Psoas muscle (tissue), 8 donors: ENCODE results near the gene SFRP5. TPM values are rescaled to one million over a fixed set of nuclear protein-coding genes. Genes with fewer than 3 reads are reported as not detected.
A peak's percentile ranks its signal among the peaks of the same experiment; 100 is the strongest.

Experiments
- ATAC-seq, 4 donors: fragments of 200-7000 bp; cut with Tn5 transposase; one replicate each; pipeline ENCODE4 v1.9.1; 2020; ENCODE audit warnings: moderate library complexity in 3 of 4, mild to moderate bottlenecking in 2 of 4
- DNase-seq, 2 donors: peaks; one replicate each; pipeline ENCODE4 v3.0.0-alpha.2; 2020
- H3K27ac ChIP-seq: fragments of 200-600 bp; one replicate; pipeline ENCODE4 v1.8.0; 2022
- H3K27me3 ChIP-seq, 3 donors: fragments of 200-600 bp in 1 of 3; one replicate each; pipeline versions ENCODE4 v1.6.1 to v1.8.0; 2013 to 2022; ENCODE audit warnings: low read length in 2 of 3, mild to moderate bottlenecking in 2 of 3, moderate library complexity in 1 of 3; ENCODE audit not compliant: insufficient read depth in 3 of 3
- H3K36me3 ChIP-seq, 2 donors: fragments of 200-600 bp in 1 of 2; one replicate each; pipeline versions ENCODE4 v1.6.1 to v1.8.0; 2013 to 2022; ENCODE audit warnings: low read depth in 1 of 2, mild to moderate bottlenecking in 1 of 2, moderate library complexity in 1 of 2; ENCODE audit not compliant: insufficient read depth in 1 of 2
- H3K4me1 ChIP-seq: fragments of 200-600 bp; one replicate; pipeline ENCODE4 v1.8.0; 2022
- H3K4me3 ChIP-seq: fragments of 200-600 bp; one replicate; pipeline ENCODE4 v1.8.0; 2022; ENCODE audit warnings: mild to moderate bottlenecking
- H3K9me3 ChIP-seq: fragments of 200-600 bp; one replicate; pipeline ENCODE4 v1.8.0; 2022
- WGBS, 3 donors: extraction: QIAGEN DNeasy Blood & Tissue Kit; methylation state at CpG; one replicate each; pipeline versions ENCODE4 v1.1.6 to v1.1.7; 2013; 5-methylcytosine and 5-hydroxymethylcytosine counted together
- intact Hi-C, 2 donors: fragments of 100-400 bp; cut with DNase I; formaldehyde crosslinking; loops; one replicate each; pipeline versions ENCODE4 v1.11.0 to v1.14.2; 2022
- polyA plus RNA-seq, 3 donors: library from polyadenylated mRNA; stranded (reverse); fragments of 200-250 nt; gene quantifications; one replicate each; pipeline ENCODE4 v1.2.3, GENCODE V29; 2013
- total RNA-seq, 4 donors: library from RNA; stranded (reverse); fragmentation: NEBNext Ultra II Directional in 2 of 4; extraction: Animal tissue kit (Norgen Biotek cat#: 25700) in 2 of 4; gene quantifications; one replicate each; pipeline versions ENCODE4 v1.2.1 to v1.2.4, GENCODE V29; 2021 to 2023
- TF ChIP-seq, protein P1 (sequence below): fragments of 200-600 bp; IDR thresholded peaks from one replicate; pipeline ENCODE4 v1.8.0; 2022; ENCODE audit warnings: antibody characterized with exemption
- donor health status: healthy with polysubstance abuse.
- donor health status: DM: no; HTN: no; CAD: no; lungs with moderate emphysema.
- donor health status: Bipolar disorder and iron deficiency.
- donor health status: healthy.
- donor health status: DM: yes; HTN: yes; CAD: no.
- donor health status: DM: no; HTN: no; CAD: no.
- donor health status: DM: no; HTN: no; CAD: no.
- donor health status: DM: yes; HTN: yes; CAD: no.

SFRP5 gene
- total and polyA plus RNA-seq, 7 donors: 0.16 to 0.73 (median 0.47) TPM; not detected in 2

DNA sequence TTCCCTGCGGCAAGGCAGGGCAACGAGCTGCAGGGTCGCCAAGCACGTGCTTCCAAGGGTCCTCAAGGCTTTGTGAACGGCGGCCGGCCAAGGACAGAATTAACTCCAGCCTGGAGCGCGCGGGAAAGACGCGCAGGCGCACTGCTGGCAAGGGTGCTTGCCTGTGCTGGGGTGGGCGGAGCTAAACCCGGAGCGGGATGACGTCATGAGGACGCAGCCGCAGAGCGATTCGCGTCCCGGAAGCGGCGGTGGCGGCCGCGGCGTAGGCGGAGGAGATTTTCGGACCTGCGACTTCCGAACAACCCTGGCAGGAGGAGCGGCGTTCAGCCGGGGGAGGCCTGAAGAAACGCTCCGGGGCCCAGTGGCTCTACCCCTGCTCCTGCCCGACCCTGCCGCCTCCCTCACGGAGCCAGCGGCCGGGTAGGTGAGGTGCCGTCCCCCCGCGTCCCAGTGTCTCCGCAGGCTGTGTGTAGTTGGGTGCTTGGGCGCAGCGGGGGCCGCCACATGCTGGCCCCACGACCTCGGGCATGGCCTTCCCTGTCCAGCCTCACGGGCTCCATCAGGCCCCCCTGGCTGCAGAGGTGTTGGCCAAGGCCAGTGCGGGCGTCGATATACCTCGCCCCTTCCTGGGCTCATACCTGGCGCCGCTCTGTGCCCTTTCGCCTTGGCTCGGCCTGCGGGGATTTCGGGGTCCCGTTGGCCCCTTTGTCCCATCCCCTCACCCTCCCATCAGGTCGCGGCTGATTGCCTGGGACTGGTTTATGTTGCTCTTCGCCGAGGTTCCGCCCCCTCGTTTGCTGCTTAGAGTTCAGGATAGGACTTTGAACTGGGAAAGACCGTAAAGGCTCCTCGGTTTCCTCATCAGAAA lies 34.7 kb downstream of the SFRP5 start, which contains the start of gene ZFYVE27:
Gene ZFYVE27, plus strand, starts transcription at position 227 of the 868 bp plus-strand sequence. CDS start 1,350 bp downstream, outside the sequence.
- Histone ChIP-seq H3K27me3 (no peaks in the 10 kb centered on the region), H3K36me3 (peaks cover 0 to 38% of the 10 kb centered on the region in 2 donors), H3K4me1 (peaks cover 9% of the 10 kb centered on the region), H3K4me3 (peak within 1 kb of the TSS; percentile 99), H3K27ac (peak within 1 kb of the TSS; percentile 98), H3K9me3 (no peaks in the 10 kb centered on the region)
- ATAC-seq: peak; percentile 97 to 99 (median 98)
- DNase-seq: peak; percentile 97 to 99
- WGBS, 3 donors: 0 to 1% (median 0%) methylated on average over 60 to 72 of the region's 72 CpGs
- intact Hi-C loops: no loop called here
- TF ChIP-seq, protein P1, sequence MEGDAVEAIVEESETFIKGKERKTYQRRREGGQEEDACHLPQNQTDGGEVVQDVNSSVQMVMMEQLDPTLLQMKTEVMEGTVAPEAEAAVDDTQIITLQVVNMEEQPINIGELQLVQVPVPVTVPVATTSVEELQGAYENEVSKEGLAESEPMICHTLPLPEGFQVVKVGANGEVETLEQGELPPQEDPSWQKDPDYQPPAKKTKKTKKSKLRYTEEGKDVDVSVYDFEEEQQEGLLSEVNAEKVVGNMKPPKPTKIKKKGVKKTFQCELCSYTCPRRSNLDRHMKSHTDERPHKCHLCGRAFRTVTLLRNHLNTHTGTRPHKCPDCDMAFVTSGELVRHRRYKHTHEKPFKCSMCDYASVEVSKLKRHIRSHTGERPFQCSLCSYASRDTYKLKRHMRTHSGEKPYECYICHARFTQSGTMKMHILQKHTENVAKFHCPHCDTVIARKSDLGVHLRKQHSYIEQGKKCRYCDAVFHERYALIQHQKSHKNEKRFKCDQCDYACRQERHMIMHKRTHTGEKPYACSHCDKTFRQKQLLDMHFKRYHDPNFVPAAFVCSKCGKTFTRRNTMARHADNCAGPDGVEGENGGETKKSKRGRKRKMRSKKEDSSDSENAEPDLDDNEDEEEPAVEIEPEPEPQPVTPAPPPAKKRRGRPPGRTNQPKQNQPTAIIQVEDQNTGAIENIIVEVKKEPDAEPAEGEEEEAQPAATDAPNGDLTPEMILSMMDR: no peak

DNA sequence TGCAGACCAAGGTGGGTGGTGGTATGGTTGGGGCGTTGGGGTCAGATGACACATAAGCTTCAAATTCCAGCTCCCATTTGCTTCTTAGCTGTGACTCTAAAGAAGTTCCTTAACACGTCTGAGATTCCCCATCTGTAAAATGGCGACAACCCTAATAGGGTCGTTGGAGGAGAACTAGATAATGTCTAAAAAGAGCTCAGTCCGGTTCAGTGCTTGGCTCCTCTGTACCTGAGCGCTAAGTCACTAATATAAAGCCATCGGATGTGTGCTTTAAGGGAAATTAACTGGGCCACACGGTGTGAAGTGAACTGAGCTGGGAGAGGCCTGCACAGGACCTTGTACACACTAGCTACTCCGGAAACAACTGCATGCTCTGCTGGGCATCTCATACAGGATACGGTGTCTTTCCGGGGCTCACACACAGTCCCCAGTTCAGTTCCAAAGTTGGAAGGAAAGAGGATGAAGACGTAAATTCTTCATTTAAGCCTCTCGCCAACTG lies 35.3 kb downstream of the SFRP5 start:
- H3K27ac ChIP-seq: peak overlapping the region; percentile 98
- 60 to 67% (median 61%) methylated on average over 13 of the region's 13 CpGs for WGBS, 3 donors
- peak; percentile 18 to 41 (median 28) for ATAC-seq

DNA sequence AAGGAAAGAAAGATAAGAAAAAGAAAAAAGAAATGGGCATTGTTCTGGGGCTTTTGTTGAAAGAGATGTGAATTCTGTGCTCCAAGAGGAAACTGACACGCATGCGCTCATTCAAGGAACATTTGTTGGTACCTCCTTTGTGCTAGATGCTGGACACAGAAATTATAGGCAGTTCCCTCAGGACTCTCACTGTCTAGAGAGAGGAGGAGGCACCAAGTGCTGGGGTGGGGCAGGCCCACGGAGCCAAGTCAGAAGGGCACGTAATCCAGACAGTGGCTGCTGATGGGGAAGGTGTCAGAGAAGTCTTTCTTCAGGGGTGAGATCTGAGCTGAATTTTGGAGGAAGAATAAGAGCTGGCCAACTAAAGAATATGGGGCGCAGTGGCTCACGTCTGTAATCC lies 37.8 kb downstream of the SFRP5 start:
- 79 to 83% (median 82%) methylated on average over 6 of the region's 6 CpGs for WGBS, 3 donors
- H3K4me1 ChIP-seq: peaks cover 9% of the 10 kb centered on the region
- H3K36me3 ChIP-seq: peaks cover 0 to 9% of the 10 kb centered on the region in 2 donors
- no peak overlapping the region for H3K27ac ChIP-seq
- ATAC-seq (no peak), DNase-seq (no peak)
- H3K27me3 ChIP-seq: no peaks in the 10 kb centered on the region
- TF ChIP-seq, protein P1: no peak
- H3K9me3 ChIP-seq: no peaks in the 10 kb centered on the region
- no peak overlapping the region for H3K4me3 ChIP-seq
- intact Hi-C loops: loop anchor here in 1 of 2 donors (5.0 kb wide), 2 partner anchors 37 to 57 kb away; no protein-coding TSS in a partner anchor

More for the DNA sequence above, 35.3 kb downstream of the SFRP5 start:
- intact Hi-C loops: no loop called here
- Histone ChIP-seq H3K27me3 (no peaks in the 10 kb centered on the region), H3K9me3 (no peaks in the 10 kb centered on the region), H3K4me3 (peak overlapping the region; percentile 99), H3K4me1 (peaks cover 9% of the 10 kb centered on the region), H3K36me3 (peaks cover 0 to 31% of the 10 kb centered on the region in 2 donors)
- TF ChIP-seq, protein P1: no peak
- DNase-seq: no peak

DNA sequence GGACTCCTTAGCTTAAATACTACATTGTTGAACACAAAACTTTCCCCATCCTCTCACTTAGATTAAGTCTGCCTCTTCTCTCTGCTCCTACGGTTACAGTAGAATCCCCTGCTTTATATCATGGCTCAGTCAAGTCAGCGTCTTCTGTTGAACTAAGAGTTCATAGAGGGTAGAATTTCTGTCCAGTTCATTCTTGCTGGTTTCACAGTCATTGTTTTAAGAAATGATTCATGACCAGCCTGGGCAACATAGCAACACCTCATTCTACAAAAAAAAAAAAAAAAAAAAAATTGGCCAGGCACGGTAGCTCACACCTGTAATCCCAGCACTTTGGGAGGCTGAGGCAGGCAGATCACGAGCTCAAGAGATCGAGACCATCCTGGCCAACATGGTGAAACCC lies 38.5 kb downstream of the SFRP5 start:
- no peak for DNase-seq
- no peak for ATAC-seq
- no peaks in the 10 kb centered on the region for H3K27me3 ChIP-seq
- 70 to 76% (median 73%) methylated on average over 5 of the region's 5 CpGs for WGBS, 3 donors
- H3K4me3 ChIP-seq: no peak overlapping the region
- H3K4me1 ChIP-seq: peaks cover 7% of the 10 kb centered on the region
- intact Hi-C loops: loop anchor here in 1 of 2 donors (5.0 kb wide), 2 partner anchors 36 to 56 kb away; no protein-coding TSS in a partner anchor
- no peaks in the 10 kb centered on the region for H3K9me3 ChIP-seq
- peaks cover 0 to under 1% of the 10 kb centered on the region in 2 donors for H3K36me3 ChIP-seq
- H3K27ac ChIP-seq: no peak overlapping the region
- TF ChIP-seq, protein P1: no peak
